ENCODE data around the gene TPSAB1.
"Not testable (repeated sequence)": the region's sequence is repeated elsewhere in the genome, so short reads cannot be mapped to it uniquely, and the experiment has no call there.

- not testable (repeated sequence) for TF ChIP-seq EZH2phosphoT487 (IDR thresholded peaks at IDR 0.05; ENCODE audit: insufficient read depth, low read depth); EZH2 (IDR thresholded peaks at IDR 0.05; ENCODE audit: insufficient read depth, poor library complexity, severe bottlenecking)
Observed at GRCh38 chr16:1230471-1231212, 9.9 kb upstream of the TPSAB1 start.
